Type B pancreatic cell (in vitro differentiated cells): ENCODE measurements around the gene IL1A. TPM values are rescaled to one million over a fixed set of nuclear protein-coding genes. Genes with fewer than 3 reads are reported as not detected.
"Not testable (repeated sequence)": the region's sequence is repeated elsewhere in the genome, so short reads cannot be mapped to it uniquely, and the experiment has no call there.

Experiments
- DNase-seq: peaks from one replicate; pipeline ENCODE4 v3.0.0; 2021; ENCODE audit warnings: mixed read lengths; ENCODE audit not compliant: unreplicated experiment; ENCODE audit errors: extremely low spot score
- H3K27ac Mint-ChIP-seq: 2 replicates; pipeline ENCODE4 v1.8.0; 2021; ENCODE audit warnings: mild to moderate bottlenecking, mixed read lengths
- H3K27me3 Mint-ChIP-seq: 2 replicates; pipeline ENCODE4 v1.8.0; 2021; ENCODE audit warnings: mixed read lengths
- H3K36me3 Mint-ChIP-seq: 2 replicates; pipeline ENCODE4 v1.8.0; 2021; ENCODE audit warnings: mixed read lengths
- H3K4me1 Mint-ChIP-seq: one replicate; pipeline ENCODE4 v1.8.0; 2021; ENCODE audit warnings: mixed read lengths; ENCODE audit not compliant: unreplicated experiment
- H3K4me3 Mint-ChIP-seq: 2 replicates; pipeline ENCODE4 v1.8.0; 2021; ENCODE audit warnings: mild to moderate bottlenecking, mixed read lengths
- H3K9me3 Mint-ChIP-seq: 2 replicates; pipeline ENCODE4 v1.8.0; 2021; ENCODE audit warnings: mixed read lengths
- long read RNA-seq: library from polyadenylated mRNA; unstranded; transcript quantifications from one replicate; pipeline ENCODE4 v2.0.0, GENCODE V29; 2020
- total RNA-seq: library from RNA; stranded (reverse); gene quantifications from 2 replicates; pipeline ENCODE4 v1.2.1, GENCODE V29; 2021; ENCODE audit warnings: low replicate concordance
- TF ChIP-seq, protein P1 (sequence below): fragments of 200-600 bp; sonication (generic); conservative IDR thresholded peaks from 2 replicates; pipeline ENCODE4 v1.5.0; 2021; ENCODE audit warnings: antibody characterized with exemption, mild to moderate bottlenecking

The IL1A gene
- total RNA-seq = 0.60 and 1.6 TPM in 2 replicates
- long read RNA-seq, transcript IL1A-201 (7 exons, 2,124 nt) = major isoform, 8 of 8 reads
- long read RNA-seq, partial matches to known transcripts = 0 of 8 reads
- long read RNA-seq, other reads (novel, unspliced or antisense) = 0 of 8 reads

- peak within 1 kb of the TSS; percentile 91 for H3K27ac Mint-ChIP-seq
- peaks cover 17% of the 10 kb centered on the region for H3K4me1 Mint-ChIP-seq
- TF ChIP-seq, protein P1, sequence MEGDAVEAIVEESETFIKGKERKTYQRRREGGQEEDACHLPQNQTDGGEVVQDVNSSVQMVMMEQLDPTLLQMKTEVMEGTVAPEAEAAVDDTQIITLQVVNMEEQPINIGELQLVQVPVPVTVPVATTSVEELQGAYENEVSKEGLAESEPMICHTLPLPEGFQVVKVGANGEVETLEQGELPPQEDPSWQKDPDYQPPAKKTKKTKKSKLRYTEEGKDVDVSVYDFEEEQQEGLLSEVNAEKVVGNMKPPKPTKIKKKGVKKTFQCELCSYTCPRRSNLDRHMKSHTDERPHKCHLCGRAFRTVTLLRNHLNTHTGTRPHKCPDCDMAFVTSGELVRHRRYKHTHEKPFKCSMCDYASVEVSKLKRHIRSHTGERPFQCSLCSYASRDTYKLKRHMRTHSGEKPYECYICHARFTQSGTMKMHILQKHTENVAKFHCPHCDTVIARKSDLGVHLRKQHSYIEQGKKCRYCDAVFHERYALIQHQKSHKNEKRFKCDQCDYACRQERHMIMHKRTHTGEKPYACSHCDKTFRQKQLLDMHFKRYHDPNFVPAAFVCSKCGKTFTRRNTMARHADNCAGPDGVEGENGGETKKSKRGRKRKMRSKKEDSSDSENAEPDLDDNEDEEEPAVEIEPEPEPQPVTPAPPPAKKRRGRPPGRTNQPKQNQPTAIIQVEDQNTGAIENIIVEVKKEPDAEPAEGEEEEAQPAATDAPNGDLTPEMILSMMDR = no peak
- no peak for DNase-seq
- H3K4me3 Mint-ChIP-seq = peak within 1 kb of the TSS; percentile 69
- no peaks in the 10 kb centered on the region for H3K27me3 Mint-ChIP-seq
- peaks cover 3% of the 10 kb centered on the region for H3K36me3 Mint-ChIP-seq
- no peaks in the 10 kb centered on the region for H3K9me3 Mint-ChIP-seq
Observed at GRCh38 chr2:112784199-112785189, at the start of gene IL1A. Gene IL1A (minus strand): TSS chr2:112784493. CDS start chr2:112783770, 723 bp downstream.

DNA sequence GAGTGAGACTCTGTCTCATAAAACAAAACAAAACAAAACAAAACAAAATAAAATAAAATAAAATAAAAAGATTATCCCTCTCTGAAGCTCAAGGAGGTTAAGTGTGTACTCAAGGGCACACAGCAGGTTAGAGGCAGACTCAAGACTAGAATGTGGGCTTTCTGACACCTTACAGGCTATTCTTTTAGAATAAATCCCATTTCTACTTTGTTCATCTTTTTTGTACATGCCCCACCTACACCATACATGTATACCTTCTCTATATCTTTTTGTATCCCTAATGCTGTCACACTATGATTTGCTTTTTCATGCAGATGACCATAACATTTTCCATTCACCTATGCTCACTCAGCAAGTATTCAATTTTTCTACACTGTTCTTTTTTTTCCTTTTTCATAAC is 49.7 kb upstream of the IL1A start:
- Mint-ChIP-seq H3K27me3 (peaks cover 11% of the 10 kb centered on the region), H3K27ac (peak overlapping the region; percentile 5), H3K4me3 (peak overlapping the region; percentile 10), H3K4me1 (peaks cover 27% of the 10 kb centered on the region), H3K36me3 (no peaks in the 10 kb centered on the region), H3K9me3 (peaks cover 4% of the 10 kb centered on the region)
- DNase-seq = no peak
- TF ChIP-seq, protein P1 = no peak

DNA sequence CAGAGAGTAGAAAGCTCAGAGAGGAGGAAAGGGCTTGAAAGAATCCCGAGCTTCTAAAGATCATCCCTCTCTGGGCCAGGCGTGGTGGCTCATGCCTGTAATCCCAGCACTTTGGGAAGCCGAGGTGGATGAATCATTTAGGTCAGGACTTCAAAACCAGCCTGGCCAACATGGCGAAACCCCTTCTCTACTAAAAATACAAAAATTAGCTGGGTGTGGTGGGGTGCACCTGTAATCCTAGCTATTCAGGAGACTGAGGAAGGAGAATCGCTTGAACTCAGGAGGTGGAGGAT is 49.3 kb upstream of the IL1A start:
- H3K9me3 Mint-ChIP-seq, DNase-seq, H3K27ac Mint-ChIP-seq, H3K36me3 Mint-ChIP-seq, H3K27me3 Mint-ChIP-seq, H3K4me3 Mint-ChIP-seq: not testable (repeated sequence)
- H3K4me1 Mint-ChIP-seq = peaks cover 27% of the 10 kb centered on the region

- no peaks in the 10 kb centered on the region for H3K36me3 Mint-ChIP-seq
- peaks cover 4% of the 10 kb centered on the region for H3K9me3 Mint-ChIP-seq
- peaks cover 8% of the 10 kb centered on the region for H3K27me3 Mint-ChIP-seq
- H3K4me1 Mint-ChIP-seq = peaks cover 27% of the 10 kb centered on the region
- no peak overlapping the region for H3K4me3 Mint-ChIP-seq
- no peak for DNase-seq
- TF ChIP-seq, protein P1 = no peak
- no peak overlapping the region for H3K27ac Mint-ChIP-seq
Observed at GRCh38 chr2:112832841-112833638, 48.7 kb upstream of the IL1A start.

- no peak for DNase-seq
- TF ChIP-seq, protein P1 = no peak
- no peak overlapping the region for H3K4me3 Mint-ChIP-seq
- peaks cover 27% of the 10 kb centered on the region for H3K4me1 Mint-ChIP-seq
- H3K27ac Mint-ChIP-seq = no peak overlapping the region
- peaks cover 8% of the 10 kb centered on the region for H3K27me3 Mint-ChIP-seq
- H3K9me3 Mint-ChIP-seq = peaks cover 4% of the 10 kb centered on the region
- H3K36me3 Mint-ChIP-seq = no peaks in the 10 kb centered on the region
Observed at GRCh38 chr2:112831946-112832840, 47.9 kb upstream of the IL1A start.
